Stimulated activated CD8-positive, alpha-beta memory T cell treated with anti-CD3 and anti-CD28 coated beads, Interleukin-15, amount 100 ng/mL, for 48 hours (primary cell): ENCODE results near the gene PHACTR3.

Experiments
- DNase-seq, 2 donors: peaks; one replicate each; pipeline ENCODE4 v3.0.0-alpha.2; 2020; ENCODE audit warnings: low read depth in 2 of 2

PHACTR3 gene

GRCh38 chr20:59776626-59777330, 172.4 kb downstream of the PHACTR3 start:
- DNase-seq, result no peak

GRCh38 chr20:59777331-59777725, 173.0 kb downstream of the PHACTR3 start:
- no peak for DNase-seq

- no peak for DNase-seq
These were observed 173.7 kb downstream of the PHACTR3 start for GRCh38 chr20:59777814-59778575.

GRCh38 chr20:59778615-59779200, 174.4 kb downstream of the PHACTR3 start:
- DNase-seq, result no peak

- no peak for DNase-seq
These were observed 175.5 kb downstream of the PHACTR3 start for GRCh38 chr20:59779656-59780380.

- DNase-seq, result no peak
These were observed 176.3 kb downstream of the PHACTR3 start for GRCh38 chr20:59780494-59781185.

- DNase-seq, result no peak
These were observed 176.9 kb downstream of the PHACTR3 start for GRCh38 chr20:59781226-59781625.

- peak; percentile 11 to 17 for DNase-seq
These were observed 178.8 kb downstream of the PHACTR3 start for GRCh38 chr20:59782986-59783640.

- no peak for DNase-seq
These were observed 179.3 kb downstream of the PHACTR3 start for GRCh38 chr20:59783641-59784010.

- DNase-seq, result no peak
These were observed 180.0 kb downstream of the PHACTR3 start for GRCh38 chr20:59784365-59784764.

GRCh38 chr20:59784791-59785668, 180.7 kb downstream of the PHACTR3 start:
- no peak for DNase-seq

GRCh38 chr20:59785669-59785959, 181.3 kb downstream of the PHACTR3 start:
- no peak for DNase-seq

- no peak for DNase-seq
These were observed 181.9 kb downstream of the PHACTR3 start for GRCh38 chr20:59785986-59786795.

- DNase-seq, result no peak
These were observed 182.6 kb downstream of the PHACTR3 start for GRCh38 chr20:59786801-59787537.

GRCh38 chr20:59787538-59787890, 183.2 kb downstream of the PHACTR3 start:
- no peak for DNase-seq

GRCh38 chr20:59788196-59788735, 183.9 kb downstream of the PHACTR3 start:
- no peak for DNase-seq

- no peak for DNase-seq
These were observed 184.6 kb downstream of the PHACTR3 start for GRCh38 chr20:59788811-59789397.

- DNase-seq, result no peak
These were observed 185.3 kb downstream of the PHACTR3 start for GRCh38 chr20:59789686-59790085.
